Left cardiac atrium (tissue), 4 donors: ENCODE data around the gene EHD3. TPM values are rescaled to one million over a fixed set of nuclear protein-coding genes. Genes with fewer than 3 reads are reported as not detected.

Source experiments
- ATAC-seq, 2 donors: fragments of 200-7000 bp; cut with Tn5 transposase; one replicate each; pipeline ENCODE4 v1.9.1; 2020; ENCODE audit warnings: mild to moderate bottlenecking in 2 of 2, moderate library complexity in 2 of 2
- DNase-seq: peaks from one replicate; pipeline ENCODE4 v3.0.0-alpha.2; 2020
- intact Hi-C, 2 donors: fragments of 100-400 bp; cut with DNase I; formaldehyde crosslinking; loops; one replicate each; pipeline versions ENCODE4 v1.14.1 to v1.15.1; 2022 to 2023
- total RNA-seq, 2 donors: library from RNA; stranded (reverse); fragmentation: NEBNext Ultra II Directional; extraction: Animal tissue kit (Norgen Biotek cat#: 25700); gene quantifications; one replicate each; pipeline ENCODE4 v1.2.1, GENCODE V29; 2021
- donor health status: DM: no; HTN: yes; CAD: no.
- donor health status: DM: no; HTN: yes; CAD: no; lungs with severe emphysema.
- donor health status: DM: yes; HTN: yes; CAD: no.
- donor health status: Dilated cardiomyopathy.

EHD3 gene
- total RNA-seq, 2 donors from 2014 or later, result 8.1 to 11.7 TPM

DNA sequence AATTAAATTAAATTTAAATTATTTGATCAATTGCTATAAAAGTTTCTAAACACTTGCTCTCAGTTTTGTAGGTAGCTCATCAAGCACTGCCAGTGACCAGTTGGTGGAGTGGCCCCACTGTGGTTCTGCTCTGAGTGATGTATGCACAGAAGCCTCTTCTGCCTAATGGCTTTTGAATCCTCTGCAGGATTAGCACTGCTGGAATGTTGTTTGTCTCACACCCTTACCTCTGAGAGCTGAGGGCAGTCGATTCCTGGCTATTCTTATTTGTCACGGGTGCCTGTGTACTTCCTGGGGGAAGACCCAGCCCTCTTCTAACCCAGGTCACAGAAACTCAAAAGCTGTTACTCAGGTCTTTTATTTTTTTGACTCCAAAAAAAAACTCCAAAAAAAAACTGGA, 26.2 kb upstream of the EHD3 start:
- ATAC-seq (no peak), DNase-seq (no peak)
- intact Hi-C loops, result no loop called here

DNA sequence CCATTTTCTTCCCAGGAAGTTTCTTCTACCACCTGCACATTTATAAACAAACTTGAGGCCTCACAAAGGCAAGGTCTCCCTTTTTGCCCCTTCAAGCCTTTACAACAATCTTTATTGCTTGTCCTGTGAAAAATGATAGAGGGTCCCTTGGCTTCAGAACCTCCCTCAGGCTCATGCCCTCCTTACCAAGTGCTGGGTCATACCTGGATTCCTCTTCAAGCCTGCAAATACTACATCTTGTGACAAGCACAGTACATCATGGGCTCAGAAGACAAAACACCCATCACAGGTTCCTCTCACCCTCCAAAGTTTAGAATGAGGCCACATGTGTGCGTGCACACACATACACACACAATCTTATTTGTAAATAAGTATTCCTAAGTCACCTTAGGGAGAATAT, 25.7 kb upstream of the EHD3 start:
- no peak for ATAC-seq
- intact Hi-C loops, result no loop called here
- DNase-seq, result no peak

DNA sequence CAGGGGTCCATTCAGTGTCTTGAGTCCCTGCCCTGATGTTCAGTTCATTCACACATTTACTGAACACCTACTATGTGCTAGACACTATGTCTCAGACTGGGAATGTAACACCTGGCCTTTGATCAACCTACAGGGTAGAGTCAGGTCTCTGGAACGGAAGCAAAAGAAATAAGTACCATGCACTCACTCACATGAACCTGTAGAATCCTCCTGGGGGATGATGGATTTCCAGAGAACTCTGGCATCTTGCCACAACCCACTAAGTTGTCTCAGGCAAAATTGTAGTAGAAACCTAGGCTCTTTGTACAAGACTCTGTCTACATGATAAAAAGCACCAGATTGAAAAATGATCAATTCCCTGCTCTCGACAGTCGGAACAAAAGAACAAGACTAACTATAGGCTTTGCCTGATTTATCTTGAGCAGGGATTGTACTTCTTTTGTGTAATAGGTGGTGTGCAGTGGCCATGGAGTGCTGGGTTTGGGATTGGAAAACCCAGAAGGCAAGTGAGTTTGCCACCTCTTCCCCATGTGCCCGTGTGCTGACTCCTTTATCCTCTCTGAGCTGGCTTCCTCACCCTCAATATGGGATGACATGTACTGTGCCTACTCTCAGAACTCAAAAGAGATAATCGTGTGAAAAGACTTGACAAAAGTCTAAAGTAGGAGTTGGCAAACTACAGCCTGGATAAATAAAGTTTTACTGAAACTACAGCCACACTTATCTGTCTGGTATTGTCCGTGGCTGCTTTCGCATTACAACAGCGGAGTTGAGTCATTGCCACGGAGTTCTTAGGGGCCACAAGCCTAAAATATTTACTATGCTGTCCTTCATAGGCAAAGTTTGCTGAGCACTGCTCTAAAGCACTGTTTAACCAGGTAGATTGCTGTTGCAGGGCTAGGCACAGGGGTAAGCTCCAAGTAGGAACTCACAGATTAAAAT, 21.0 kb upstream of the EHD3 start:
- ATAC-seq, result peak in 1 of 2 donors; percentile 15
- DNase-seq, result no peak
- intact Hi-C loops, result no loop called here

DNA sequence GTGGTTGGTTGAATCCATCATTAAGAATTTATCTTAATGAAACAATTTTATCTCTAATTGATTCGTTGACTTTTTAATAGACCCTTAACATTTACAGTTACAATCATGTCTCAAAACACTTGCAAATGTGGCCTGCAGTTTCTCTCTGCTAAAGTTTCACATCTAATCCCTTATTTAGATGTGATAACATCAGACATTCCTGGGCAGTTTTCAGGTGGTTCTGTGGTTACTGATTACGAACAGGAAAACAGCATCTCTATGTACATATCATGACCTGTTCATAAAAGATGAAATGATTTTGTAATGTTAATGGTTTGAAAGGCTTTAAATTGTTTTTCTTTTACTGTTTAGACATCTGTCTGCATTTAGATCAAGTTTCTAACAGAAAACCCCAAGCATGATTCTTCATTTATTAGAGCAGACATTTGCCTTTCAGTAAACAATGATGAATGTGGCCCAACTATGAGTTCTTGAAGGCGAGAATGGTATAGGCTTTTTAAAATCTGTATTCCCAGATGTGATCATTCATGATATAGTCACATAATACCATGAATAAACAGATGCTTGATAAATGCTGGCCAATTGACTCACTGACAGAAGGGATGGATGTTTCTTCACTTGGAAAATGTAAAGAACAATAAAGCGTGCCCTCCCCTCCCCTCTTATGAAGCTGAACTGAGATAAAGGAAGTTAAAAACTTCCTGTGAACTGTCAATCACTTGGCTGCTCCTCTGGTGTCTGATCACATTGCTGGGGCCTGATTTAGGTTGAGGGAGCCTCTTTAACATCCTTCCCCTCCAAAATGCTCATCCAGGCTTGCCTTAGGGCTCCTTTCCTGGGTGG, 20.1 kb upstream of the EHD3 start:
- no peak for DNase-seq

DNA sequence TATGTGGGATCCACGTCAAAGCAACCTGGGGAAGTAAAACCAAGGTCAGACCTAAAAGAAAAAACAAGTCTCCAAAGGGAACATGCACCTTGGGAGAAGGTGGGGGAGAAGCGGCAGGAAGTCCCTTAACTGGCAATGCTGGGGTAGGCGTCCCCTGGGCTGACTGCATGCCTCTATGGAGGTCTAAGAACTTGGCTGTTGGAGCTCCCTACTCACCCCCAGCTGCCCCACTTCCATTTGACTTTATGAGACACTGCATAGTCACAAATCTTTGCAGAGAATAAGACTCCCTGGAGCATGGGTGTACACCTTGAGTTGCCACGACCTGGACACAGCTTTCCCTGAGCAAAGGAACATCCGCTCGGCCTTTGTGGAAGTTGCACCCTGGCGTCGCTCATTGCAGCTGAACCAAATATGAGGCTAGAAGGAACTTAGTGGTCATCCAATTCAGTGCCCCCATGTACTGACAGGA, 19.5 kb upstream of the EHD3 start:
- intact Hi-C loops, result no loop called here
- ATAC-seq, result no peak

More for the DNA sequence above, 20.1 kb upstream of the EHD3 start:
- intact Hi-C loops, result no loop called here
- ATAC-seq, result no peak

DNA sequence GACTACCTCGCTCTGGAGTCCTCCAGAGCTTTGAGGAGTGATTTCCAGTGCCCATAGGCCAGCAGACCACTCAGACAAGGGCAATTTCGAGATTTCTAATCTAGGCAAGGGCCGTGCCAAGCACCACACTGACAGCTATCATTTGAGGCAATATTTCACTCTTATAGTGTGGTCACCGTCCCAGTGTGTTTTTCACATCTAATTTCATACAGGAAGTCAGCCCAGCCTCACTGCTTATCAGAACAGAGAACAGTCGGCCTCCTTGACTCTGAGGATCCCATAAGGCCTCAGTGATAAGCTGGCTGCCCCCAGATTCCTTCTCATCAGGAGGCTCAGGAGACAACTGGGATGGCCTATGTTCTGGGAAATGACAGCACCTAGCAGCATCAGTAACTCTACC, 17.2 kb upstream of the EHD3 start:
- DNase-seq (no peak), ATAC-seq (no peak)
- intact Hi-C loops, result no loop called here

More for the DNA sequence above, 19.5 kb upstream of the EHD3 start:
- no peak for DNase-seq

DNA sequence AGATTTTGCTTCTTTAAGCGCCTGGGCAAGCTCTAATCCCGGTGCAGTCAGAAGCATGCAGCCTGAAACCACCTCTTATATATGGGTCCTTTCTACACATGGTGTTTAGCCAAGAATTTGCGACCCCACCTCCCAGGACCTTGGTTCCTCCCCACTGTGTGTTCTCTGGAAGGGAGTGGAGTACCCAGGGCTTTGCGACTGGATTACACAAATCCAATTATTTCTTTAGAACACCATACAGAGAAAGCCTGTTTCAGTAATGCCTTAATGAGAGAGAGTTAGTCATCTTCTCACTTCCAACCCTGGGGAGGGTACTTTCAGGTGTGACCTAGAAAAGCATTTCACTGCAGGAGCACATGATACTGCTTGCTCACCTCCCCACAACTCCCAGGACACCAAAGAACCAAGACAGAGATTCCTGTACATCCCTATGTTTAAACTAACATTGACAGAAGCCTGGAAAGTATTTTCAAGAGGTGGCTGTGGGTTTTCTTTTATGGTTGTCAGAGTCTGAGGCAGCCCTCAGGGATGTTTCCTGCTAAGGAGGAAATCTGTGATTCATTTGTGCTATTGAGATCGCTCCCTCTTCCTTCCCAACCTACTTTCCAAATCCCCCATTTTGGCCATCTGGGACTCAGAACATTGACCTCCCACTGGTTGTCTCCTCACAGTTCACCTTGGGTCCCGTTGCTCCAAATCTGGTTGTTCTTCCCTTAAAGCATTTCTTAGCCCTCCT, 16.3 kb upstream of the EHD3 start, which contains the start of gene CAPN14:
Gene CAPN14 (minus strand): TSS at position 51 of the 736 bp plus-strand sequence. CDS start 12,068 bp downstream, outside the sequence.
- no peak for ATAC-seq
- intact Hi-C loops, result no loop called here
- no peak for DNase-seq

DNA sequence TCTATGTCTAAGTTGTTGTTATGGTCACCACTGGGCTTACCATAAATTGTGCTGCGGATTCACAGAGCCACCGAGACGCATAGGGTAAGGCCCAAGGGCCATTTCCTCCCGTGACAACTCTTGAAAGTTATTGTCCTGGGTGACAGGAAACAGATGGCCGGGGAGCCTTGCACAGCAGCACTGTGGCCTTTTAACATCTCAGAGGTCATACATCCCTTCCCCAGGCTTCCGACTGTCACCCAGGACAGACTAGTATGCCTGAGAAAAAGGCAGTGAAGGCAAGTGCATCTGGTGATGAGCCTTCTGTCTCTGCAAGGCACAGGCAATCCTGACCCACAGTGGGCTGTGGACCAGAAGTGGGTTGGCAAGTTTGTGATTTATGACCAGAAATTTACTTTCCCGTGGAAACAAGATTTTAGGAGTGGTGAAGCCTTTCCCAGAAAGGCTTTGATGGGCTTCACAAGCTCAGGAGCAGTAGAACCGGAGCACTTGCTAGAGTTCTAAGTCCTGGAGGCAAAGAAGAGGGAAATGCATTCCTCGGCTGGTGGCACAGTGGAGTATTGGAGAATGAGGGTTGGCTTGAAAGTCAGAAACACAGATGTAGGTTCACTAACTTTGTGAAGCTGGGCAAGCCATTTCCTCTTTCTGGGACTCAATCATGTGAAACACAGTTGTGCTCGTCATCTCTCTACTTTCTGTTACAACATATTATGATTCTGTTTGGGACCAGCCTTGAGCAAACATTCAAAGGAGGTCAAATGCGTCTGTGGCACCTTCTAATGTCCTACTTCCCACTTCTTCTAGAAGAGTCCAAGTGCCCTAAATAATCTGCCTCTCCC, 14.6 kb upstream of the EHD3 start:
- ATAC-seq, result peak in 1 of 2 donors; percentile 54
- DNase-seq, result no peak
- intact Hi-C loops, result no loop called here

DNA sequence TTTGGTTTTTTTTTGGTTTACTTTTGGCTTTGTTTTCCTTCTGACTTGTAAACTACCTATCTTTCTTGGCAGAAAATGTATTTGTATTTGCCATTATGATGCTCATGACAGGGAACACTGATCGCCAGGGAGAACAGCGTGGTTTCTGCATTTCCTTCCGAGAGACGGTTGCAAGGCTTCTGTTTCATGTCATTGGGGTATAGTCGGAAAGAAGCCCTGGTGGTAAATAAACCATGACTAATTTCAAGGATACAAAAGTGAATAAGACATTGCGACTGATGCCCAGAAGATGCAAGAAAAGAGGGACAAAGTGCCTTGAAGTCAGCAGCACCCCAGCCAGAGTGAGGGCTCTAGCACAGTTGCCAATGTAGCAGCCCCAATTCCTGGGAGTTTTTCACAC, 12.4 kb upstream of the EHD3 start:
- ATAC-seq, result no peak
- intact Hi-C loops, result no loop called here
- DNase-seq, result no peak

DNA sequence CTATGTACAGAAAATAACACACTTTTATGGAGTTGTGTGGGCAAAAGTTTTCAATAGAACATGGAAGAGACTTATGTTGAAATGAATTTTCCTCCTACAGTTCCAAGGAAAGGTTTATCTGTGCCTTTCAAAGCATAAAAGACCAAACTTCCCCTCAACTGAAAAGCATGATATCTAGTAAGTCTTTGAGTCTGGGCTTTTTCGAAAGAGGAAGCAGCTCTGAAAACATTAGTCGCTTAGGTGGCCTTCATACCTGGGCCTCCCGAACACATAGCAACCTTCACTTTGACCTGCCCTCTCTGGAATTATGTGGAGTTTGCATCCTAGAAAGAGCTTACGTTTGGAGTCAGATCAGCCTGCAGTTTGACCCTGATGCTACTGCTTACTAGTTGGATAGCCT, 11.9 kb upstream of the EHD3 start:
- ATAC-seq (no peak), DNase-seq (no peak)
- intact Hi-C loops, result no loop called here

DNA sequence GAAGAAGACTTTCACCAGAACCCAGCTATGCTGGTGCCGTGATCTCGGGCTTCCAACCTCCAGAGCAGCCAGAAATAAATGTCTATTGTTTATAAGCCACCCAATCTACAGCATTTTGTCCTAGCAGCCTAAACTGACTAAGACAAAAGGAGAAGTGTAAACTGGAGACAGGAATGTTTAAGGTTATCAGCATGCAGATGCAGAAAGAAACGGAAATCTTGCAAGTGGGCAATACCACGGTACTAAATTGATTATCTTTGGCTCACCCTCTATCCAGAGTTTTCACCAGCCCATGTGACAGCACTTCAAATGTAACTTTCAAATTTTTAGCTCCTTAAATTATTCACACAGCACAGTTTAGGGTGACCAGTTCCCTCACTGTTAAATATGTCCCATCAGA, 10.9 kb upstream of the EHD3 start:
- DNase-seq (no peak), ATAC-seq (no peak)
- intact Hi-C loops, result no loop called here

DNA sequence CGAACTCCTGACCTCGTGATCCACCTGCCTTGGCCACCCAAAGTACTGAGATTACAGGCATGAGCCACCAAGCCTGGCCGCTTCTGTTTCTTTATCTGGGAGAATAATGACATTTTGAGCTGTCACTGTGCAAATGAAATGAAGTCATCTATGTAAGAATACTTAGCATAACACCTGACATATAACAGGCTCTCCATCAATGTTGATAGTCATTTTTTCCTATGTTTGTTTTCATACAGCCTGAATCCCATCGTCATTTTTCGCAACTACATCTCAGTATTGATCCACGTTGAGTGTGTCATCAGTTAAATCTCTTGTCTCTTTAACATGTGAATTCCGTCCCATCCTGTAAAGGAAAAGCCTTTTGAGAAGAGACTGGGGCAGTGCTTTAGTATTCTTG, 10.2 kb upstream of the EHD3 start:
- ATAC-seq, result no peak
- no peak for DNase-seq
- intact Hi-C loops, result no loop called here

DNA sequence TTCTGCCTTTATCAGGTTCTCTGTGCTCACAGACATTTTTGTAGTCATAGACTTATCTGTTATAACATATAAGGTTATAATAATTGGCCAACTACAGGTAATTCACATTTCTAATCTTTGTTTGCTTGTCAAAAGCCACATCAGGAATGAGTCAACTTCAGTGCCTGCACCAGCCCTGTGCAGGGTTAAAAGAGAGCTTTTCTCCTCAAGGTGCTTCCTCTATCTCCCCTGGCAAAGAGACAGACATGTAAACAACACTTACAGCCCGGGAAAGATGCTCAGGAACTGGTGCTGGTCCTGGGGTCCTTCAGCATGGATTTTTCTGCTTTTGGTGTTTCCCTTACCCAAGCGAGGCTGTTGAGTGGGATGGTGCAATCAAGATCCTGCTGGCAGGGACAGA, 7.7 kb upstream of the EHD3 start:
- intact Hi-C loops, result no loop called here
- no peak for DNase-seq
- no peak for ATAC-seq

DNA sequence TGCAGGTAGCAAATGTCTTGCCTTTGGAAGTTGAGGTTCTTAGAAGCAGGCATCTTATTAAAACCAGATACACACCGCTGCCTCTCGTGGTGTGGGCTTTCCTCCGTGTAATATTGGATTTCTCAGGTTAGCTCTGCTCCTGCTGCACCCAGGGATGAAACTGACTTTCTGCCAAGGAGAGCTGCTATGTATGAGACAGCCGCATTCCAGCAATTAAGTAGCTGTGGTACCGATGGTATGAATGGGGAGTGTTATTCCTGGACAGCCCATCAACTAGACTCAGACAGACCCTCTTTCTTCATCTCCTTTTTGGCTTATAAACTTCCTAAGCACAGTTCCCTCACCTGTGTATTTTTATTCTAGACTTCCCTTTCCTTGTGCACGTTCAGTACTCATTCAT, 6.8 kb upstream of the EHD3 start:
- DNase-seq, result no peak
- intact Hi-C loops, result no loop called here
- ATAC-seq, result peak in 1 of 2 donors; percentile 63

DNA sequence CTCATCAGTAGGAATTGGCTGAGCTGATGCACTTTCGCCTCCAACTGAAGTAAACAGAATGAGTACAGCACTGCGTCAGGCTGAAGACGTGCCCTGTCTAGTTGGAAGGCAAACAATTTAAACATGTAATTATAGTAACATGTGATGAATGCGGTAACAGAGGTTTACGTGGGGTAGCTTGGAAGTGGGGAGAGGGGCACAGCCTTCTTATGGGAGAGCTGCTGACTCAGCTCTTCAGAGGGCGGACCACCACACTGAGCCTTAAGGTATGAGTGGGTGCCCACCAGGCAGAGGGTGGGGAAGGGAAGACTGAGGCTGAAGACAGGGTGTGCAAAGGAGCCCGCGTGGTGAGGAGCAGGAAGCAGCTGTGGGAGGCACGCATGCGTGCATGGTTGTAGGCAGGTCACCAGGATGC, 6.2 kb upstream of the EHD3 start:
- DNase-seq (no peak), ATAC-seq (peak in 1 of 2 donors; percentile 40)
- intact Hi-C loops, result no loop called here

DNA sequence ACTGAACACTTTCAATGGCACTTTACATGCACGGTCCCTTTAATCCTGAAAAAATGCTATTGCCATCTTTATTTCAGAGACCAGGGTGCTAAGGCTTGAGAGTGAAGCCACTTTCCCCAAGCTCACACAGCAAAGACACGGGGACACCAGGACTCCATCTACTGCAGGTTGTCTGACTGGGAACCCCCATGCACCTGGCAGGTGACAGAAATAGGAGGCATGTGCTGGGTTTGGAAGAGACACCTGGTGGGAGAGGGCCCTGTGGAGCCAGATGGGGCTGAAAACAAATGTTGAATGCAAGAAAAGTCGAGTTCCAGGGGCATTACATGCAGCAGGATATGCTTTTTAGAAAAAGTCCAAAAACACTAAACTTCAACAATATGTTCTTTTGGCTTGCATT, 5.2 kb upstream of the EHD3 start:
- intact Hi-C loops, result no loop called here
- DNase-seq, result no peak
- no peak for ATAC-seq

DNA sequence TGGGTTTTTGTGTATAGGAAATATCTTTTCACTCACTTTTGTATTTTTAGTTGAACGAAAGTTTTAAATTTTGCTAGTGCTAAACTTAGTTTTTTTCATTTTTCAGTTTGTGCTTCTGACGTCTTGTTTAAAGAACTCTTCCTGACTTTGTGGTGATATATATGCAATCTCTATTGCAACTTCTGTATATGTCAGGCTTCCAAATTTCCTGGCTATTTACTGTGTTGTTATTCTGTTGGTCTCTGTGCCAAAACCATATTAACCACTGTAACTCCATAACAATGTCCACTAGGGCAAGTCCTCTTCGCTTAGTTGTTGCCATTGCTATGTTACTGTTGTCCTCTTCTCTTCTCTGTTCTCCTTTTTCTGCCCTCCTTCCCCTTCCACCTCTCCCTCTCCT, 3.2 kb upstream of the EHD3 start:
- ATAC-seq (no peak), DNase-seq (no peak)
- intact Hi-C loops, result loop anchor here in 1 of 2 donors (5.0 kb wide), 1 partner anchor 92 kb away; no protein-coding TSS in a partner anchor

DNA sequence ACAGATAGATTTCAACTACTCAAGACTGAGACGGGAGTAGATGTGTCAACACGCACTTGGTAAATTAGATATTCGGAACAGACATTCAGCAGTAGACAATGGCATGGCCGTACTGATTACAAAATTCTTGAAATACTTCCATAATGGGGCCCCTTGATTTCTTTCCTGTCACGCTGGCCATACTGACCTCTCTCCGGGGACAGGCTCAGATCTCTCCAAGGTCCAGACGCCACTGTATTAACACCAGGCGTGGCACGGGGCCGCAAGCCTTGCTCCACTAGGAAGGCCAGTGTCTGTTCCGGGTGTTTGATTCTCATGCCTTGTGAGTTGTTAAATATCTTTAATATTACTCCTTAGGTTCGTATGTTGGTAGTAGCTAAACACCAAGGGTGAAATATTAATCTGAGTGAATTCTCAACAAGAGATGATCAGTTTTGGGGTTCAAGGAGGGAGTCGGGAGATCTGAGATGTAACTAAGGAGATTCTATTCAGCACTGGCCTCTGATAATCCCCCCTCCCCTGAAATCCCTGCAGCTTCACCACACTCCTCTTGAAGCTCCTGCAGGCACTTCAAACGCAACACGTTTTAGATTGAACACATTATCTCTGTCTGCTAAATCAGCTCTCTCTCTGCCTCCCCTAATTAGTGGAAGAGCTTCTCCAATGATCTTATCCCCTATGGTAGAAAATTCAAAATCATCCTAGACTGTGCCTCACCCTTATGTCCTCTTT, 2.2 kb upstream of the EHD3 start:
- DNase-seq (no peak), ATAC-seq (peak in 1 of 2 donors; percentile 17)
- intact Hi-C loops, result loop anchor here in 1 of 2 donors (5.0 kb wide), 1 partner anchor 91 kb away; no protein-coding TSS in a partner anchor
